PC-9 (cell line): ENCODE data around the gene TMEM179B. TPM values are rescaled to one million over a fixed set of nuclear protein-coding genes. Genes with fewer than 3 reads are reported as not detected.

Experiments
- BruUV-seq: library from RNA; stranded (reverse); fragments of 400-500 nt; replicated peaks from 2 replicates; lab custom pipeline; 2021; lab: Mats Ljungman, UMichigan
- CTCF ChIA-PET: fragments of 300-600 bp; sonication (Branson Sonifier 250); formaldehyde crosslinking; loops from one replicate; lab custom pipeline; 2022; ENCODE audit warnings: antibody characterized with exemption; lab: Charles Lee
- POLR2A ChIA-PET: fragments of 300-600 bp; sonication (Branson Sonifier 250); formaldehyde crosslinking; loops from one replicate; lab custom pipeline; 2022; ENCODE audit warnings: antibody characterized with exemption; ENCODE audit not compliant: unreplicated experiment; lab: Charles Lee
- DNase-seq, 2 experiments: peaks; one replicate each; pipeline versions ENCODE4 v3.0.0 to v3.0.0-alpha.2; 2015 to 2022; ENCODE audit warnings: mixed read lengths in 1 of 2
- H2AFZ ChIP-seq: fragments of 200-600 bp; sonication (generic); 2 replicates; pipeline ENCODE4 v1.8.1; 2017; ENCODE audit warnings: antibody characterized with exemption
- H3F3A ChIP-seq: fragments of 200-600 bp; sonication (generic); 2 replicates; pipeline ENCODE4 v1.8.1; 2017; ENCODE audit warnings: antibody characterized with exemption, mild to moderate bottlenecking, low read depth; ENCODE audit not compliant: insufficient read depth
- H3K27ac ChIP-seq: fragments of 200-600 bp; sonication (generic); 2 replicates; pipeline ENCODE4 v1.6.1; 2016; ENCODE audit warnings: mixed run types
- H3K27me3 ChIP-seq: fragments of 200-600 bp; sonication (generic); 2 replicates; pipeline ENCODE4 v1.6.1; 2016; ENCODE audit warnings: low read depth, mixed run types; ENCODE audit not compliant: insufficient read depth
- H3K36me3 ChIP-seq: fragments of 200-600 bp; sonication (generic); 2 replicates; pipeline ENCODE4 v1.6.1; 2016; ENCODE audit warnings: low read depth, mixed run types
- H3K4me1 ChIP-seq: fragments of 200-600 bp; sonication (generic); replicated peaks from 2 replicates; pipeline ENCODE4 v1.6.1; 2016; ENCODE audit warnings: mixed run types; ENCODE audit not compliant: insufficient read depth
- H3K4me2 ChIP-seq: fragments of 200-600 bp; sonication (generic); 2 replicates; pipeline ENCODE4 v1.6.1; 2017; ENCODE audit warnings: mixed run types
- H3K4me3 ChIP-seq: fragments of 200-600 bp; sonication (generic); 2 replicates; pipeline ENCODE4 v1.6.1; 2016; ENCODE audit warnings: mixed run types
- H3K79me2 ChIP-seq: fragments of 200-600 bp; sonication (generic); 2 replicates; pipeline ENCODE4 v1.6.1; 2017; ENCODE audit warnings: low read depth, mixed run types
- H3K9me2 ChIP-seq: fragments of 200-600 bp; sonication (generic); 2 replicates; pipeline ENCODE4 v1.8.1; 2017; ENCODE audit warnings: mild to moderate bottlenecking; ENCODE audit not compliant: insufficient read depth
- H3K9me3 ChIP-seq: fragments of 200-600 bp; sonication (generic); 2 replicates; pipeline ENCODE4 v1.8.1; 2016; ENCODE audit warnings: low read depth; ENCODE audit not compliant: insufficient read depth
- H4K20me1 ChIP-seq: fragments of 200-600 bp; sonication (generic); 2 replicates; pipeline ENCODE4 v1.8.1; 2017; ENCODE audit not compliant: insufficient read depth
- CTCF ChIP-seq: fragments of 200-600 bp; sonication (generic); conservative IDR thresholded peaks from 2 replicates; pipeline ENCODE4 v1.6.1; 2017; ENCODE audit warnings: mixed run types, antibody characterized with exemption, mild to moderate bottlenecking, moderate library complexity
- EZH2 ChIP-seq: fragments of 200-600 bp; sonication (generic); IDR thresholded peaks from 2 replicates; pipeline ENCODE4 v1.8.0; 2017; ENCODE audit warnings: antibody characterized with exemption, low read depth
- intact Hi-C: fragments of 100-400 bp; cut with micrococcal nuclease; formaldehyde crosslinking; loops from one replicate; pipeline ENCODE4 v1.10.0; 2022; ENCODE audit not compliant: unreplicated experiment
- total RNA-seq: library from RNA; stranded (reverse); gene quantifications from 2 replicates; pipeline ENCODE4 v1.2.3, GENCODE V29; 2021

Gene TMEM179B
- total RNA-seq, 1 experiment from 2014 or later: 45.5 TPM

- Histone ChIP-seq H4K20me1 (no peaks in the 10 kb centered on the region), H3K36me3 (no peaks in the 10 kb centered on the region), H3F3A (peaks cover 44% of the 10 kb centered on the region), H2AFZ (no peak overlapping the region), H3K27me3 (no peaks in the 10 kb centered on the region), H3K79me2 (no peaks in the 10 kb centered on the region), H3K4me1 (no peaks in the 10 kb centered on the region), H3K4me2 (no peak overlapping the region), H3K9me3 (no peaks in the 10 kb centered on the region), H3K4me3 (no peak overlapping the region), H3K27ac (no peak overlapping the region), H3K9me2 (no peaks in the 10 kb centered on the region)
- no TSS peak for BruUV-seq
- ChIA-PET POLR2A (interaction anchor here (0.7 kb wide), 1 partner anchor 16 kb away, joined by 3 read pairs; no protein-coding TSS in a partner anchor), CTCF (no interaction called here)
- TF ChIP-seq EZH2: no peak
- TF ChIP-seq CTCF: no peak
- intact Hi-C loops: no loop called here
- DNase-seq: no peak
Observed at GRCh38 chr11:62811659-62812058, 24.5 kb downstream of the TMEM179B start.

GRCh38 chr11:62816557-62816956 lies 29.4 kb downstream of the TMEM179B start:
- no peak overlapping the region for H3K4me2 ChIP-seq
- no peaks in the 10 kb centered on the region for H3K4me1 ChIP-seq
- H4K20me1 ChIP-seq: no peaks in the 10 kb centered on the region
- peaks cover 36% of the 10 kb centered on the region for H3F3A ChIP-seq
- no peaks in the 10 kb centered on the region for H3K9me2 ChIP-seq
- ChIA-PET POLR2A (interaction anchor here (0.6 kb wide), 3 partner anchors 195 to 1945 kb away, joined by 3 to 10 read pairs (median 4); partner anchors contain the start of genes B3GAT3 and ZFTA), CTCF (no interaction called here)
- H3K36me3 ChIP-seq: peaks cover 21% of the 10 kb centered on the region; the same call in 1 of the 2 replicates
- no TSS peak for BruUV-seq
- H3K4me3 ChIP-seq: no peak overlapping the region
- no peak for TF ChIP-seq EZH2
- no peak for TF ChIP-seq CTCF
- intact Hi-C loops: no loop called here
- H2AFZ ChIP-seq: no peak overlapping the region
- H3K27ac ChIP-seq: no peak overlapping the region
- H3K79me2 ChIP-seq: no peaks in the 10 kb centered on the region
- DNase-seq: no peak
- no peaks in the 10 kb centered on the region for H3K9me3 ChIP-seq
- H3K27me3 ChIP-seq: no peaks in the 10 kb centered on the region

GRCh38 chr11:62817129-62817528 lies 29.9 kb downstream of the TMEM179B start:
- Histone ChIP-seq H3K27ac (no peak overlapping the region), H3K4me3 (no peak overlapping the region), H3F3A (peaks cover 31% of the 10 kb centered on the region), H3K9me2 (no peaks in the 10 kb centered on the region), H3K4me1 (no peaks in the 10 kb centered on the region), H3K27me3 (no peaks in the 10 kb centered on the region), H3K9me3 (no peaks in the 10 kb centered on the region), H3K4me2 (no peak overlapping the region), H2AFZ (no peak overlapping the region), H4K20me1 (no peaks in the 10 kb centered on the region), H3K36me3 (peaks cover 21% of the 10 kb centered on the region; the same call in 1 of the 2 replicates), H3K79me2 (no peaks in the 10 kb centered on the region)
- CTCF ChIA-PET: no interaction called here
- no TSS peak for BruUV-seq
- POLR2A ChIA-PET: interaction anchor here (0.6 kb wide), 1 partner anchor 1944 kb away, joined by 3 read pairs; no protein-coding TSS in a partner anchor
- no peak for DNase-seq
- TF ChIP-seq EZH2: no peak
- no peak for TF ChIP-seq CTCF
- intact Hi-C loops: no loop called here
